ENCODE data around the gene TMC7.

TMC7 gene

GRCh38 chr16:18969050-18969854 lies 14.5 kb upstream of the TMC7 start (continued):
- TF ChIP-seq, protein P1, sequence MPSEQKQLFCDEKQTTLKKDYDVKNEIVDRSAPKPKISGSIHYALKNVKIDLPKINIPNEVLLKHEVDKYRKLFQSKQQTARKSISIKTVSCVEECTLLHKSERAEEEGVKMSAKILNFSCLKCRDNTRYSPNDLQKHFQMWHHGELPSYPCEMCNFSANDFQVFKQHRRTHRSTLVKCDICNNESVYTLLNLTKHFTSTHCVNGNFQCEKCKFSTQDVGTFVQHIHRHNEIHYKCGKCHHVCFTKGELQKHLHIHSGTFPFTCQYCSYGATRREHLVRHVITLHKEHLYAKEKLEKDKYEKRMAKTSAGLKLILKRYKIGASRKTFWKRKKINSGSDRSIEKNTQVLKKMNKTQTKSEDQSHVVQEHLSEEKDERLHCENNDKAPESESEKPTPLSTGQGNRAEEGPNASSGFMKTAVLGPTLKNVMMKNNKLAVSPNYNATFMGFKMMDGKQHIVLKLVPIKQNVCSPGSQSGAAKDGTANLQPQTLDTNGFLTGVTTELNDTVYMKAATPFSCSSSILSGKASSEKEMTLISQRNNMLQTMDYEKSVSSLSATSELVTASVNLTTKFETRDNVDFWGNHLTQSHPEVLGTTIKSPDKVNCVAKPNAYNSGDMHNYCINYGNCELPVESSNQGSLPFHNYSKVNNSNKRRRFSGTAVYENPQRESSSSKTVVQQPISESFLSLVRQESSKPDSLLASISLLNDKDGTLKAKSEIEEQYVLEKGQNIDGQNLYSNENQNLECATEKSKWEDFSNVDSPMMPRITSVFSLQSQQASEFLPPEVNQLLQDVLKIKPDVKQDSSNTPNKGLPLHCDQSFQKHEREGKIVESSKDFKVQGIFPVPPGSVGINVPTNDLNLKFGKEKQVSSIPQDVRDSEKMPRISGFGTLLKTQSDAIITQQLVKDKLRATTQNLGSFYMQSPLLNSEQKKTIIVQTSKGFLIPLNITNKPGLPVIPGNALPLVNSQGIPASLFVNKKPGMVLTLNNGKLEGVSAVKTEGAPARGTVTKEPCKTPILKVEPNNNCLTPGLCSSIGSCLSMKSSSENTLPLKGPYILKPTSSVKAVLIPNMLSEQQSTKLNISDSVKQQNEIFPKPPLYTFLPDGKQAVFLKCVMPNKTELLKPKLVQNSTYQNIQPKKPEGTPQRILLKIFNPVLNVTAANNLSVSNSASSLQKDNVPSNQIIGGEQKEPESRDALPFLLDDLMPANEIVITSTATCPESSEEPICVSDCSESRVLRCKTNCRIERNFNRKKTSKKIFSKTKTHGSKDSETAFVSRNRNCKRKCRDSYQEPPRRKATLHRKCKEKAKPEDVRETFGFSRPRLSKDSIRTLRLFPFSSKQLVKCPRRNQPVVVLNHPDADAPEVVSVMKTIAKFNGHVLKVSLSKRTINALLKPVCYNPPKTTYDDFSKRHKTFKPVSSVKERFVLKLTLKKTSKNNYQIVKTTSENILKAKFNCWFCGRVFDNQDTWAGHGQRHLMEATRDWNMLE (tag by site-specific recombination; conservative IDR thresholded peaks at IDR 0.05; ENCODE audit: low read depth) = no peak
- TF ChIP-seq BCL11B (tag by site-specific recombination; IDR thresholded peaks at IDR 0.05; ENCODE audit: low read depth) = no peak
- peak; percentile 33; the same call in 1 of the 2 replicates for TF ChIP-seq GLIS2 (tag by site-specific recombination; IDR thresholded peaks at IDR 0.05)
- no peak for TF ChIP-seq ZNF426 (tag by site-specific recombination; IDR thresholded peaks at IDR 0.05)
- no peak for TF ChIP-seq HIC1 (tag by site-specific recombination; IDR thresholded peaks at IDR 0.05)
- no peak for TF ChIP-seq ZBTB1 (tag by site-specific recombination; IDR thresholded peaks at IDR 0.05)
- TF ChIP-seq ZNF704 (tag by site-specific recombination; IDR thresholded peaks at IDR 0.05) = no peak
- TF ChIP-seq GLIS1 (tag by site-specific recombination; IDR thresholded peaks at IDR 0.05) = peak; percentile 88
- TF ChIP-seq, protein P2, sequence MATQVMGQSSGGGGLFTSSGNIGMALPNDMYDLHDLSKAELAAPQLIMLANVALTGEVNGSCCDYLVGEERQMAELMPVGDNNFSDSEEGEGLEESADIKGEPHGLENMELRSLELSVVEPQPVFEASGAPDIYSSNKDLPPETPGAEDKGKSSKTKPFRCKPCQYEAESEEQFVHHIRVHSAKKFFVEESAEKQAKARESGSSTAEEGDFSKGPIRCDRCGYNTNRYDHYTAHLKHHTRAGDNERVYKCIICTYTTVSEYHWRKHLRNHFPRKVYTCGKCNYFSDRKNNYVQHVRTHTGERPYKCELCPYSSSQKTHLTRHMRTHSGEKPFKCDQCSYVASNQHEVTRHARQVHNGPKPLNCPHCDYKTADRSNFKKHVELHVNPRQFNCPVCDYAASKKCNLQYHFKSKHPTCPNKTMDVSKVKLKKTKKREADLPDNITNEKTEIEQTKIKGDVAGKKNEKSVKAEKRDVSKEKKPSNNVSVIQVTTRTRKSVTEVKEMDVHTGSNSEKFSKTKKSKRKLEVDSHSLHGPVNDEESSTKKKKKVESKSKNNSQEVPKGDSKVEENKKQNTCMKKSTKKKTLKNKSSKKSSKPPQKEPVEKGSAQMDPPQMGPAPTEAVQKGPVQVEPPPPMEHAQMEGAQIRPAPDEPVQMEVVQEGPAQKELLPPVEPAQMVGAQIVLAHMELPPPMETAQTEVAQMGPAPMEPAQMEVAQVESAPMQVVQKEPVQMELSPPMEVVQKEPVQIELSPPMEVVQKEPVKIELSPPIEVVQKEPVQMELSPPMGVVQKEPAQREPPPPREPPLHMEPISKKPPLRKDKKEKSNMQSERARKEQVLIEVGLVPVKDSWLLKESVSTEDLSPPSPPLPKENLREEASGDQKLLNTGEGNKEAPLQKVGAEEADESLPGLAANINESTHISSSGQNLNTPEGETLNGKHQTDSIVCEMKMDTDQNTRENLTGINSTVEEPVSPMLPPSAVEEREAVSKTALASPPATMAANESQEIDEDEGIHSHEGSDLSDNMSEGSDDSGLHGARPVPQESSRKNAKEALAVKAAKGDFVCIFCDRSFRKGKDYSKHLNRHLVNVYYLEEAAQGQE (tag by site-specific recombination; IDR thresholded peaks at IDR 0.05) = no peak
- peak; percentile 52; the same call in 1 of the 2 replicates for TF ChIP-seq WT1 (tag by site-specific recombination; IDR thresholded peaks at IDR 0.05)
- no peak for TF ChIP-seq KLF8 (tag by site-specific recombination; IDR thresholded peaks at IDR 0.05)
- no peak for TF ChIP-seq ZNF112 (tag by site-specific recombination; IDR thresholded peaks at IDR 0.05)
- TF ChIP-seq, protein P3, sequence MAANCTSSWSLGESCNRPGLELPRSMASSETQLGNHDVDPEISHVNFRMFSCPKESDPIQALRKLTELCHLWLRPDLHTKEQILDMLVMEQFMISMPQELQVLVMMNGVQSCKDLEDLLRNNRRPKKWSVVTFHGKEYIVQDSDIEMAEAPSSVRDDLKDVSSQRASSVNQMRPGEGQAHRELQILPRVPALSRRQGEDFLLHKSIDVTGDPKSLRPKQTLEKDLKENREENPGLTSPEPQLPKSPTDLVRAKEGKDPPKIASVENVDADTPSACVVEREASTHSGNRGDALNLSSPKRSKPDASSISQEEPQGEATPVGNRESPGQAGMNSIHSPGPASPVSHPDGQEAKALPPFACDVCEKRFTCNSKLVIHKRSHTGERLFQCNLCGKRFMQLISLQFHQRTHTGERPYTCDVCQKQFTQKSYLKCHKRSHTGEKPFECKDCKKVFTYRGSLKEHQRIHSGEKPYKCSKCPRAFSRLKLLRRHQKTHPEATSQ (tag by site-specific recombination; IDR thresholded peaks at IDR 0.05) = no peak
- TF ChIP-seq, protein P4, sequence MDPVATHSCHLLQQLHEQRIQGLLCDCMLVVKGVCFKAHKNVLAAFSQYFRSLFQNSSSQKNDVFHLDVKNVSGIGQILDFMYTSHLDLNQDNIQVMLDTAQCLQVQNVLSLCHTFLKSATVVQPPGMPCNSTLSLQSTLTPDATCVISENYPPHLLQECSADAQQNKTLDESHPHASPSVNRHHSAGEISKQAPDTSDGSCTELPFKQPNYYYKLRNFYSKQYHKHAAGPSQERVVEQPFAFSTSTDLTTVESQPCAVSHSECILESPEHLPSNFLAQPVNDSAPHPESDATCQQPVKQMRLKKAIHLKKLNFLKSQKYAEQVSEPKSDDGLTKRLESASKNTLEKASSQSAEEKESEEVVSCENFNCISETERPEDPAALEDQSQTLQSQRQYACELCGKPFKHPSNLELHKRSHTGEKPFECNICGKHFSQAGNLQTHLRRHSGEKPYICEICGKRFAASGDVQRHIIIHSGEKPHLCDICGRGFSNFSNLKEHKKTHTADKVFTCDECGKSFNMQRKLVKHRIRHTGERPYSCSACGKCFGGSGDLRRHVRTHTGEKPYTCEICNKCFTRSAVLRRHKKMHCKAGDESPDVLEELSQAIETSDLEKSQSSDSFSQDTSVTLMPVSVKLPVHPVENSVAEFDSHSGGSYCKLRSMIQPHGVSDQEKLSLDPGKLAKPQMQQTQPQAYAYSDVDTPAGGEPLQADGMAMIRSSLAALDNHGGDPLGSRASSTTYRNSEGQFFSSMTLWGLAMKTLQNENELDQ (tag by site-specific recombination; IDR thresholded peaks at IDR 0.05; ENCODE audit: low read depth) = no peak
- TF ChIP-seq, protein P5, sequence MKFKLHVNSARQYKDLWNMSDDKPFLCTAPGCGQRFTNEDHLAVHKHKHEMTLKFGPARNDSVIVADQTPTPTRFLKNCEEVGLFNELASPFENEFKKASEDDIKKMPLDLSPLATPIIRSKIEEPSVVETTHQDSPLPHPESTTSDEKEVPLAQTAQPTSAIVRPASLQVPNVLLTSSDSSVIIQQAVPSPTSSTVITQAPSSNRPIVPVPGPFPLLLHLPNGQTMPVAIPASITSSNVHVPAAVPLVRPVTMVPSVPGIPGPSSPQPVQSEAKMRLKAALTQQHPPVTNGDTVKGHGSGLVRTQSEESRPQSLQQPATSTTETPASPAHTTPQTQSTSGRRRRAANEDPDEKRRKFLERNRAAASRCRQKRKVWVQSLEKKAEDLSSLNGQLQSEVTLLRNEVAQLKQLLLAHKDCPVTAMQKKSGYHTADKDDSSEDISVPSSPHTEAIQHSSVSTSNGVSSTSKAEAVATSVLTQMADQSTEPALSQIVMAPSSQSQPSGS (tag by site-specific recombination; IDR thresholded peaks at IDR 0.05; ENCODE audit: low read depth) = no peak
- TF ChIP-seq ZNF335 (tag by site-specific recombination; conservative IDR thresholded peaks at IDR 0.05) = 0 out of 2 replicates have a peak, but pooled peaks have one; percentile 23
- no peak for TF ChIP-seq ZNF324 (tag by site-specific recombination; IDR thresholded peaks at IDR 0.05)
- TF ChIP-seq ZNF571 (tag by site-specific recombination; IDR thresholded peaks at IDR 0.05) = no peak

Data from HEK293 (cell line).